ENCODE measurements around the gene KLHDC3. TPM values are rescaled to one million over a fixed set of nuclear protein-coding genes. Genes with fewer than 3 reads are reported as not detected.

KLHDC3 gene
- total and polyA plus RNA-seq, 2 donors (not counting 1 experiment from before 2014, with no cell fraction given) = 47.4 to 50.7 TPM

DNA sequence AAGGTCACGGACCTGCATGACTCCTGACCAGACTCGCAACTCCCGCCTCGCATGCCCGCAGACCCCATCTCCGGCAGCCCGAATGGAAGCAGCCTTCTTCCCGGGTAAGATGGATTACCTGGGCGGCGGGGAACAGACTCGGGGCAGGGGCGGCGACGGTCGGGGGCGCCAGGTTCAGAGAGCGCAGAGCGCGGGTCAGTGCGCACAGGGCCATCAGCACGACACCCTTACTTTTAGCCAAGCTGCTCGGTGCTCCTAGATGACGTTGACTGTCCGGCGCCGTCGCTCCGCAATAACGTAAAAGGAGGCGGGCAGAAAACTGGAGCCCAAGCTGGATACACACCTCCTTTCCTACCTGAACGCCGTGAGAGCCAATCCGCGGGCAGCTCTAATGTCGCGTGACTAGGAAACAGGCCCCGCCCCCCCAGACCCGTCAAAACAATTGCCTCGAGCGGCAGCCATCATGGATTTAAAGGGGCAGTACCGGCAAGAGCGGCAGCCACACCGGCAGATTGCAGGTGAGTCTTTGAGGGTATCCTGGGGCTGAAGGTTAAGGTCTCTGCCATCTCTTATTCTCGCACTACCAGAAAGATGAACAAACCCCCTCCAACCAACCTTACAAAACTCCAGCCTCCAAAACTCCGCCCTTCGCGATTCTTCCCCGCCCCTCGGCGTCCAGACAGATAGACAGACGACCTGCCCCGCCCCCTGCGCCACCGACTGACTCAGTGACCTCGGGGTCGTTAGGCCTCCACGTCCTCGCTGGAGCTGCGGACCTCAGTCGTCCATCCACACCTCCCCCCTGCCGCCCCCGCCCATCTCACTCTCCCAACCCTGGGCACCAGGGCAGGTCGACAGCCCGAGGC lies 45.4 kb downstream of the KLHDC3 start, which contains the start of the genes KLC4 and MRPL2:
Gene KLC4 (plus strand): TSS at position 464 of the 866 bp plus-strand sequence. CDS start 1,705 bp downstream, outside the sequence.
Gene MRPL2 (minus strand): TSS at position 267 of the 866 bp plus-strand sequence. CDS start 53 bp downstream, at position 214.
- intact Hi-C loops (cut with micrococcal nuclease) = loop anchor here (1.0 to 10.0 kb wide), 9 partner anchors 45 to 1139 kb away; partner anchors contain the start of genes ABCC10, BYSL, CNPY3 and KLHDC3
- Histone ChIP-seq H3K79me2 (ENCODE audit: control insufficient read depth, insufficient read depth, low read length) (peaks cover 33% of the 10 kb centered on the region), H2AFZ (ENCODE audit: insufficient read depth, low read depth, low read length, poor library complexity, severe bottlenecking) (peak within 1 kb of the TSS; percentile 89), H3K36me3 (replicated peaks in 1 of 2; ENCODE audit: control extremely low read depth in 1 of 2, control insufficient read depth in 1 of 2, extremely low read depth in 1 of 2, insufficient read depth in 2 of 2, low read length in 1 of 2) (peaks cover 0 to 15% of the 10 kb centered on the region in 2 experiments), H3K9ac (ENCODE audit: low read length) (peak within 1 kb of the TSS; percentile 79), H3K4me3 (ENCODE audit: control extremely low read depth in 1 of 5, extremely low read depth in 1 of 5, insufficient read depth in 1 of 5, low read depth in 2 of 5, low read length in 4 of 5) (peak within 1 kb of the TSS; percentile 76 to 96 (median 89)), H3K27me3 (replicated peaks in 1 of 4; ENCODE audit: control extremely low read depth in 1 of 4, control insufficient read depth in 3 of 4, insufficient read depth in 4 of 4, low read length in 3 of 4) (no peaks in the 10 kb centered on the region), H3K27ac (ENCODE audit: low read length in 2 of 2) (peak within 1 kb of the TSS; percentile 76 to 86), H3K4me1 (ENCODE audit: control insufficient read depth in 2 of 2, insufficient read depth in 2 of 2, low read length in 2 of 2) (peaks cover 17 to 23% of the 10 kb centered on the region in 2 donors), H4K20me1 (ENCODE audit: control insufficient read depth, insufficient read depth, low read length, poor library complexity, severe bottlenecking) (peaks cover 11% of the 10 kb centered on the region), H3K9me3 (ENCODE audit: control extremely low read depth in 1 of 3, control insufficient read depth in 2 of 3, insufficient read depth in 1 of 3, low read length in 2 of 3) (no peaks in the 10 kb centered on the region), H3K4me2 (replicated peaks; ENCODE audit: low read depth, low read length, poor library complexity, severe bottlenecking) (peak within 1 kb of the TSS; percentile 87)
- H3K4me3 Mint-ChIP-seq = peak within 1 kb of the TSS; percentile 99
- H3K4me1 Mint-ChIP-seq = peaks cover 38% of the 10 kb centered on the region
- H3K27ac Mint-ChIP-seq = peak within 1 kb of the TSS; percentile 100
- DNase-seq = peak; percentile 98
- peak; percentile 96 for ATAC-seq (ENCODE audit: low read depth)
- WGBS (ENCODE audit: insufficient coverage) = under 1% methylated on average over 60 of the region's 64 CpGs
- POLR2A ChIA-PET = interaction anchor here (0.6 to 1.3 kb wide), 6 partner anchors 45 to 314 kb away, joined by 3 to 11 read pairs (median 6); partner anchors contain the start of genes CNPY3, KLHDC3, MEA1 and TBCC
- CTCF ChIA-PET = interaction anchor here (0.6 to 1.2 kb wide), 4 partner anchors 36 to 1012 kb away, joined by 3 to 4 read pairs (median 4); no protein-coding TSS in a partner anchor
- H3K9me3 Mint-ChIP-seq (ENCODE audit: insufficient read depth) = no peaks in the 10 kb centered on the region
- H3K27me3 Mint-ChIP-seq = no peaks in the 10 kb centered on the region
- no peak for TF ChIP-seq EZH2 (IDR thresholded peaks at IDR 0.05; ENCODE audit: borderline replicate concordance, insufficient read depth, low read depth, low read length, poor library complexity, severe bottlenecking)
- TF ChIP-seq, protein P1, sequence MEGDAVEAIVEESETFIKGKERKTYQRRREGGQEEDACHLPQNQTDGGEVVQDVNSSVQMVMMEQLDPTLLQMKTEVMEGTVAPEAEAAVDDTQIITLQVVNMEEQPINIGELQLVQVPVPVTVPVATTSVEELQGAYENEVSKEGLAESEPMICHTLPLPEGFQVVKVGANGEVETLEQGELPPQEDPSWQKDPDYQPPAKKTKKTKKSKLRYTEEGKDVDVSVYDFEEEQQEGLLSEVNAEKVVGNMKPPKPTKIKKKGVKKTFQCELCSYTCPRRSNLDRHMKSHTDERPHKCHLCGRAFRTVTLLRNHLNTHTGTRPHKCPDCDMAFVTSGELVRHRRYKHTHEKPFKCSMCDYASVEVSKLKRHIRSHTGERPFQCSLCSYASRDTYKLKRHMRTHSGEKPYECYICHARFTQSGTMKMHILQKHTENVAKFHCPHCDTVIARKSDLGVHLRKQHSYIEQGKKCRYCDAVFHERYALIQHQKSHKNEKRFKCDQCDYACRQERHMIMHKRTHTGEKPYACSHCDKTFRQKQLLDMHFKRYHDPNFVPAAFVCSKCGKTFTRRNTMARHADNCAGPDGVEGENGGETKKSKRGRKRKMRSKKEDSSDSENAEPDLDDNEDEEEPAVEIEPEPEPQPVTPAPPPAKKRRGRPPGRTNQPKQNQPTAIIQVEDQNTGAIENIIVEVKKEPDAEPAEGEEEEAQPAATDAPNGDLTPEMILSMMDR (IDR thresholded peaks at IDR 0.05) = no peak
